ENCODE results near the gene TRABD2A. TPM values are rescaled to one million over a fixed set of nuclear protein-coding genes. Genes with fewer than 3 reads are reported as not detected.

The TRABD2A gene
- total RNA-seq, 2 donors from 2014 or later, result 10.3 TPM; not detected in 1

GRCh38 chr2:84914334-84914733 lies 33.5 kb upstream of the TRABD2A start:
- intact Hi-C loops (cut with DNase I), result no loop called here

GRCh38 chr2:84912984-84913383 lies 32.1 kb upstream of the TRABD2A start:
- TF ChIP-seq CTCF (IDR thresholded peaks at IDR 0.05), result no peak
- TF ChIP-seq POLR2AphosphoS5 (IDR thresholded peaks at IDR 0.05), result no peak
- TF ChIP-seq POLR2A (IDR thresholded peaks at IDR 0.05), result no peak
- no peaks in the 10 kb centered on the region for H3K4me1 ChIP-seq (replicated peaks)
- H3K27me3 ChIP-seq (replicated peaks; ENCODE audit: insufficient read depth), result no peaks in the 10 kb centered on the region
- DNase-seq (ENCODE audit: low spot score), result no peak
- H3K4me3 ChIP-seq, result no peak overlapping the region
- H3K9me3 ChIP-seq, result no peaks in the 10 kb centered on the region
- no peak overlapping the region for H3K27ac ChIP-seq
- intact Hi-C loops (cut with DNase I), result no loop called here
- 49% methylated on average over 4 of the region's 4 CpGs for WGBS
- H3K36me3 ChIP-seq, result no peaks in the 10 kb centered on the region

More at GRCh38 chr2:84914334-84914733, 33.5 kb upstream of the TRABD2A start:
- no peaks in the 10 kb centered on the region for H3K9me3 ChIP-seq
- no peak for DNase-seq (ENCODE audit: low spot score)
- no peaks in the 10 kb centered on the region for H3K36me3 ChIP-seq
- H3K4me1 ChIP-seq (replicated peaks), result no peaks in the 10 kb centered on the region
- no peak overlapping the region for H3K27ac ChIP-seq
- TF ChIP-seq POLR2A (IDR thresholded peaks at IDR 0.05), result no peak
- TF ChIP-seq CTCF (IDR thresholded peaks at IDR 0.05), result no peak
- no peak for TF ChIP-seq POLR2AphosphoS5 (IDR thresholded peaks at IDR 0.05)
- no peak overlapping the region for H3K4me3 ChIP-seq
- 95% methylated on average over 6 of the region's 6 CpGs for WGBS
- no peaks in the 10 kb centered on the region for H3K27me3 ChIP-seq (replicated peaks; ENCODE audit: insufficient read depth)

GRCh38 chr2:84911135-84911678 lies 30.3 kb upstream of the TRABD2A start:
- no peak for TF ChIP-seq CTCF (IDR thresholded peaks at IDR 0.05)
- no peak for TF ChIP-seq POLR2A (IDR thresholded peaks at IDR 0.05)
- TF ChIP-seq POLR2AphosphoS5 (IDR thresholded peaks at IDR 0.05), result no peak
- Histone ChIP-seq H3K27ac (no peak overlapping the region), H3K36me3 (no peaks in the 10 kb centered on the region), H3K4me3 (no peak overlapping the region), H3K9me3 (no peaks in the 10 kb centered on the region), H3K27me3 (replicated peaks; ENCODE audit: insufficient read depth) (no peaks in the 10 kb centered on the region), H3K4me1 (replicated peaks) (no peaks in the 10 kb centered on the region)
- no peak for DNase-seq (ENCODE audit: low spot score)
- WGBS, result 98% methylated on average over 5 of the region's 5 CpGs
- intact Hi-C loops (cut with DNase I), result no loop called here

GRCh38 chr2:84908948-84909713 lies 28.2 kb upstream of the TRABD2A start:
- no peak for TF ChIP-seq CTCF (IDR thresholded peaks at IDR 0.05)
- TF ChIP-seq POLR2AphosphoS5 (IDR thresholded peaks at IDR 0.05), result no peak
- TF ChIP-seq POLR2A (IDR thresholded peaks at IDR 0.05), result no peak
- H3K27me3 ChIP-seq (replicated peaks; ENCODE audit: insufficient read depth), result no peaks in the 10 kb centered on the region
- H3K27ac ChIP-seq, result no peak overlapping the region
- intact Hi-C loops (cut with DNase I), result no loop called here
- no peaks in the 10 kb centered on the region for H3K36me3 ChIP-seq
- no peak for DNase-seq (ENCODE audit: low spot score)
- 100% methylated on average over 2 of the region's 2 CpGs for WGBS
- no peaks in the 10 kb centered on the region for H3K9me3 ChIP-seq
- H3K4me3 ChIP-seq, result no peak overlapping the region
- H3K4me1 ChIP-seq (replicated peaks), result no peaks in the 10 kb centered on the region

All from prostate gland (tissue), 2 donors.